ENCODE results near the gene RAB6B.

GRCh38 chr3:133843634-133844033 lies 52.0 kb downstream of the RAB6B start:
- TF ChIP-seq, protein P1, sequence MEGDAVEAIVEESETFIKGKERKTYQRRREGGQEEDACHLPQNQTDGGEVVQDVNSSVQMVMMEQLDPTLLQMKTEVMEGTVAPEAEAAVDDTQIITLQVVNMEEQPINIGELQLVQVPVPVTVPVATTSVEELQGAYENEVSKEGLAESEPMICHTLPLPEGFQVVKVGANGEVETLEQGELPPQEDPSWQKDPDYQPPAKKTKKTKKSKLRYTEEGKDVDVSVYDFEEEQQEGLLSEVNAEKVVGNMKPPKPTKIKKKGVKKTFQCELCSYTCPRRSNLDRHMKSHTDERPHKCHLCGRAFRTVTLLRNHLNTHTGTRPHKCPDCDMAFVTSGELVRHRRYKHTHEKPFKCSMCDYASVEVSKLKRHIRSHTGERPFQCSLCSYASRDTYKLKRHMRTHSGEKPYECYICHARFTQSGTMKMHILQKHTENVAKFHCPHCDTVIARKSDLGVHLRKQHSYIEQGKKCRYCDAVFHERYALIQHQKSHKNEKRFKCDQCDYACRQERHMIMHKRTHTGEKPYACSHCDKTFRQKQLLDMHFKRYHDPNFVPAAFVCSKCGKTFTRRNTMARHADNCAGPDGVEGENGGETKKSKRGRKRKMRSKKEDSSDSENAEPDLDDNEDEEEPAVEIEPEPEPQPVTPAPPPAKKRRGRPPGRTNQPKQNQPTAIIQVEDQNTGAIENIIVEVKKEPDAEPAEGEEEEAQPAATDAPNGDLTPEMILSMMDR (conservative IDR thresholded peaks at IDR 0.05), result no peak
- TF ChIP-seq EZH2 (IDR thresholded peaks at IDR 0.05; ENCODE audit: low read depth), result no peak

All from PC-9 (cell line).